H1 (cell line): Measurements from ENCODE around the gene DCAF4. TPM values are rescaled to one million over a fixed set of nuclear protein-coding genes. Genes with fewer than 3 reads are reported as not detected.

Source experiments
- CTCF ChIA-PET: fragments of 300-600 bp; sonication (Branson Sonifier 250); formaldehyde crosslinking; loops from one replicate; lab custom pipeline; 2021; ENCODE audit not compliant: partially characterized antibody; lab: Charles Lee
- POLR2A ChIA-PET: fragments of 300-600 bp; sonication (Branson Sonifier 250); formaldehyde crosslinking; loops from one replicate; lab custom pipeline; 2021; ENCODE audit warnings: inconsistent platforms; ENCODE audit not compliant: partially characterized antibody; lab: Charles Lee
- DNase-seq, 2 experiments: peaks; one replicate each; pipeline versions ENCODE4 v3.0.0 to v3.0.0-alpha.2; 2010 to 2022; ENCODE audit warnings: low spot score in 2 of 2, low read depth in 1 of 2, mixed read lengths in 1 of 2
- FAIRE-seq: peaks from 2 replicates; lab custom pipeline; 2011; peaks lifted over from hg19 to GRCh38; lab: Jason Lieb, UNC
- H2AFZ ChIP-seq: 2 replicates; pipeline ENCODE4 v1.8.1; 2012; ENCODE audit warnings: low read length, inconsistent platforms
- H2AK5ac ChIP-seq: 2 replicates; pipeline ENCODE4 v1.6.1; 2013; ENCODE audit warnings: low read depth, low read length
- H2BK120ac ChIP-seq: replicated peaks from 2 replicates; pipeline ENCODE3; 2013; ENCODE audit warnings: low read depth, low read length, inconsistent platforms
- H2BK12ac ChIP-seq: 2 replicates; pipeline ENCODE4 v1.6.1; 2013; ENCODE audit warnings: low read depth, low read length
- H2BK15ac ChIP-seq: 2 replicates; pipeline ENCODE4 v1.6.1; 2013; ENCODE audit warnings: low read length
- H2BK20ac ChIP-seq: 2 replicates; pipeline ENCODE4 v1.6.1; 2013; ENCODE audit warnings: low read length
- H2BK5ac ChIP-seq: 2 replicates; pipeline ENCODE4 v1.6.1; 2013; ENCODE audit warnings: low read depth, low read length
- H3K14ac ChIP-seq: 2 replicates; pipeline ENCODE4 v1.6.1; 2013; ENCODE audit warnings: inconsistent platforms; ENCODE audit not compliant: insufficient read length
- H3K18ac ChIP-seq: 2 replicates; pipeline ENCODE4 v1.6.1; 2013; ENCODE audit warnings: low read length; ENCODE audit errors: extremely low read depth
- H3K23ac ChIP-seq: 2 replicates; pipeline ENCODE4 v1.6.1; 2013; ENCODE audit warnings: inconsistent platforms; ENCODE audit not compliant: insufficient read length
- H3K23me2 ChIP-seq: 2 replicates; pipeline ENCODE4 v1.6.1; 2013; ENCODE audit warnings: low read depth, low read length
- H3K27ac ChIP-seq: 2 replicates; pipeline ENCODE4 v1.6.1; 2011; ENCODE audit warnings: low read depth, low read length, inconsistent platforms
- H3K27me3 ChIP-seq, 4 experiments: replicated peaks in 1 of 4; 1 replicate in 1 of 4; 2 replicates in 3 of 4; pipeline versions ENCODE4 v1.6.1 to v1.8.1; 2011 to 2013; ENCODE audit warnings: low read length in 3 of 4, mild to moderate bottlenecking in 3 of 4, inconsistent platforms in 2 of 4, mixed read lengths in 2 of 4, moderate library complexity in 1 of 4; ENCODE audit not compliant: control insufficient read depth in 3 of 4, insufficient read depth in 3 of 4; ENCODE audit errors: extremely low read depth in 1 of 4
- H3K36me3 ChIP-seq, 4 experiments: 2 replicates each; pipeline versions ENCODE4 v1.6.1 to v1.8.1; 2011 to 2013; ENCODE audit warnings: mild to moderate bottlenecking in 4 of 4, low read length in 3 of 4, moderate library complexity in 2 of 4, control low read depth in 1 of 4, inconsistent platforms in 1 of 4; ENCODE audit not compliant: insufficient read depth in 4 of 4, control insufficient read depth in 2 of 4
- H3K4ac ChIP-seq: replicated peaks from 2 replicates; pipeline ENCODE3; 2013; ENCODE audit warnings: low read length, low read depth, mixed read lengths, inconsistent platforms; ENCODE audit not compliant: insufficient read length
- H3K4me1 ChIP-seq, 4 experiments: replicated peaks in 1 of 4; 1 replicate in 1 of 4; 2 replicates in 3 of 4; pipeline versions ENCODE4 v1.6.1 to v1.8.1; 2011 to 2013; ENCODE audit warnings: low read length in 3 of 4, inconsistent platforms in 2 of 4, mixed read lengths in 1 of 4; ENCODE audit not compliant: insufficient read depth in 4 of 4, control insufficient read depth in 3 of 4
- H3K4me2 ChIP-seq, 2 experiments: 2 replicates each; pipeline versions ENCODE4 v1.6.1 to v1.8.1; 2011 to 2013; ENCODE audit warnings: low read depth in 2 of 2, low read length in 2 of 2, control low read depth in 1 of 2, inconsistent platforms in 1 of 2, mild to moderate bottlenecking in 1 of 2; ENCODE audit not compliant: insufficient read depth in 1 of 2
- H3K4me3 ChIP-seq, 4 experiments: fragments of 200-600, 300-600 bp in 1 of 4; sonication (generic), shearing (Covaris generic), sonication (Bioruptor Twin) in 1 of 4; 2 replicates each; pipeline versions ENCODE4 v1.5.1 to v1.8.1; 2011 to 2016; ENCODE audit warnings: low read length in 4 of 4, low read depth in 3 of 4, control low read depth in 2 of 4, inconsistent platforms in 2 of 4, mild to moderate bottlenecking in 2 of 4, mixed read lengths in 1 of 4, moderate library complexity in 1 of 4; ENCODE audit not compliant: insufficient read depth in 2 of 4; ENCODE audit errors: extremely low read depth in 1 of 4
- H3K56ac ChIP-seq: replicated peaks from 2 replicates; pipeline ENCODE3; 2013; ENCODE audit warnings: low read depth, mild to moderate bottlenecking, mixed read lengths, low read length, inconsistent platforms; ENCODE audit not compliant: insufficient read length
- H3K79me1 ChIP-seq: 2 replicates; pipeline ENCODE4 v1.6.1; 2013; ENCODE audit warnings: low read depth, low read length, control low read depth
- H3K79me2 ChIP-seq, 2 experiments: 2 replicates each; pipeline versions ENCODE4 v1.6.1 to v1.8.1; 2012 to 2013; ENCODE audit warnings: low read length in 2 of 2, mild to moderate bottlenecking in 2 of 2, inconsistent platforms in 1 of 2; ENCODE audit not compliant: insufficient read depth in 2 of 2, control insufficient read depth in 1 of 2
- H3K9ac ChIP-seq, 4 experiments: replicated peaks in 1 of 4; 1 replicate in 1 of 4; 2 replicates in 3 of 4; pipeline versions ENCODE4 v1.6.1 to v1.8.1; 2011 to 2013; ENCODE audit warnings: low read depth in 3 of 4, low read length in 3 of 4, control low read depth in 2 of 4, mild to moderate bottlenecking in 2 of 4, moderate library complexity in 2 of 4, inconsistent platforms in 1 of 4; ENCODE audit errors: extremely low read depth in 1 of 4
- H3K9me3 ChIP-seq, 2 experiments: 2 replicates each; pipeline versions ENCODE4 v1.6.1 to v1.8.1; 2012 to 2013; ENCODE audit warnings: mild to moderate bottlenecking in 2 of 2, moderate library complexity in 2 of 2, control low read depth in 1 of 2, inconsistent platforms in 1 of 2, low read depth in 1 of 2, low read length in 1 of 2, mixed read lengths in 1 of 2; ENCODE audit not compliant: insufficient read depth in 2 of 2
- H4K20me1 ChIP-seq, 2 experiments: replicated peaks in 1 of 2; 2 replicates each; pipeline versions ENCODE3 to v1.8.1; 2011 to 2013; ENCODE audit warnings: inconsistent platforms in 2 of 2, low read length in 2 of 2, mild to moderate bottlenecking in 1 of 2; ENCODE audit not compliant: insufficient read depth in 2 of 2, control insufficient read depth in 1 of 2
- H4K5ac ChIP-seq: 2 replicates; pipeline ENCODE4 v1.6.1; 2013; ENCODE audit warnings: low read length, low read depth, mixed read lengths, inconsistent platforms; ENCODE audit not compliant: insufficient read length
- H4K8ac ChIP-seq: 2 replicates; pipeline ENCODE4 v1.8.0; 2013; ENCODE audit warnings: mild to moderate bottlenecking, moderate library complexity, low read length, inconsistent platforms; ENCODE audit not compliant: insufficient read depth; ENCODE audit errors: extremely low read depth
- H4K91ac ChIP-seq: replicated peaks from 2 replicates; pipeline ENCODE3; 2013; ENCODE audit warnings: low read length, mixed read lengths, inconsistent platforms; ENCODE audit not compliant: insufficient read length
- CTBP2 ChIP-seq: IDR thresholded peaks from 2 replicates; pipeline ENCODE4 v1.7.0; 2011; ENCODE audit warnings: borderline replicate concordance, mild to moderate bottlenecking, moderate library complexity, mixed read lengths, low read length; ENCODE audit not compliant: insufficient read depth, insufficient read length
- HDAC6 ChIP-seq: IDR thresholded peaks from one replicate; pipeline ENCODE4 v1.7.1; 2012; ENCODE audit warnings: low read depth, mild to moderate bottlenecking, inconsistent platforms, low read length, moderate library complexity
- KDM4A ChIP-seq: IDR thresholded peaks from one replicate; pipeline ENCODE4 v1.7.1; 2012; ENCODE audit warnings: low read depth, mild to moderate bottlenecking, moderate library complexity, low read length, inconsistent platforms; ENCODE audit not compliant: severe bottlenecking
- NRF1 ChIP-seq: IDR thresholded peaks from 2 replicates; pipeline ENCODE4 v1.6.1; 2011; ENCODE audit warnings: mild to moderate bottlenecking, low read depth, low read length, improper control_type of control experiment
- PHF8 ChIP-seq: fragments of 200-600 bp; sonication (generic); conservative IDR thresholded peaks from 2 replicates; pipeline ENCODE4 v1.7.1; 2012; ENCODE audit warnings: low read depth, mild to moderate bottlenecking, inconsistent platforms, low read length, moderate library complexity
- RFX5 ChIP-seq: IDR thresholded peaks from 2 replicates; pipeline ENCODE4 v1.6.1; 2011; ENCODE audit warnings: low read depth, low read length, improper control_type of control experiment, borderline replicate concordance
- RNF2 ChIP-seq: fragments of 200-900, 300-1000 bp; sonication (generic); IDR thresholded peaks from 2 replicates; pipeline ENCODE4 v1.7.1; 2016; ENCODE audit warnings: borderline replicate concordance, low read depth, mild to moderate bottlenecking, antibody characterized with exemption, low read length; ENCODE audit not compliant: poor library complexity, severe bottlenecking; ENCODE audit errors: missing control alignments
- WGBS, 2 experiments: shearing (Covaris generic) in 1 of 2; methylation state at CpG; one replicate each; pipeline versions ENCODE4 v1.1.6 to v1.1.7; 2013 to 2015; ENCODE audit warnings: low lambda C conversion rate in 2 of 2, mixed read lengths in 2 of 2, inconsistent platforms in 1 of 2, low coverage in 1 of 2, missing lambda C conversion rate in 1 of 2; ENCODE audit not compliant: insufficient replicate concordance in 2 of 2, insufficient coverage in 1 of 2, insufficient read length in 1 of 2; ENCODE audit errors: extremely low coverage in 1 of 2, missing lambda C conversion rate in 1 of 2; 5-methylcytosine and 5-hydroxymethylcytosine counted together
- polyA plus RNA-seq, 7 experiments: library from polyadenylated mRNA; depleted of rRNA in 3 of 7; stranded (reverse) in 5 of 7; unstranded in 2 of 7; fragments of >200 nt in 5 of 7; fragments of 200-250 nt in 2 of 7; gene quantifications; 1 replicate in 5 of 7; 2 replicates in 1 of 7; 4 replicates in 1 of 7; pipeline versions ENCODE4 v1.2.1 to v1.2.3, GENCODE V29; 2011 to 2013; ENCODE audit warnings: missing spikeins in 2 of 7, mixed read lengths in 2 of 7
- total RNA-seq: library from RNA; stranded (reverse); fragmentation: NEBNext Ultra II Directional; extraction: Animal tissue kit (Norgen Biotek cat#: 25700); gene quantifications from 2 replicates; pipeline ENCODE4 v1.2.1, GENCODE V29; 2021
- TF ChIP-seq, protein P1 (sequence below), 3 experiments: IDR thresholded peaks; 1 replicate in 2 of 3; 2 replicates in 1 of 3; pipeline versions ENCODE4 v1.5.1 to v1.6.1; 2011; ENCODE audit warnings: low read length in 3 of 3, mild to moderate bottlenecking in 3 of 3, inconsistent platforms in 2 of 3, low read depth in 1 of 3, moderate library complexity in 1 of 3; ENCODE audit not compliant: insufficient read depth in 1 of 3; ENCODE audit errors: control extremely low read depth in 1 of 3

DCAF4 gene
- total and polyA plus RNA-seq, 2 of the 8 experiments (the other 6 are each of a cell fraction or from before 2014, with no cell fraction given) = 17.0 to 21.1 TPM

DNA sequence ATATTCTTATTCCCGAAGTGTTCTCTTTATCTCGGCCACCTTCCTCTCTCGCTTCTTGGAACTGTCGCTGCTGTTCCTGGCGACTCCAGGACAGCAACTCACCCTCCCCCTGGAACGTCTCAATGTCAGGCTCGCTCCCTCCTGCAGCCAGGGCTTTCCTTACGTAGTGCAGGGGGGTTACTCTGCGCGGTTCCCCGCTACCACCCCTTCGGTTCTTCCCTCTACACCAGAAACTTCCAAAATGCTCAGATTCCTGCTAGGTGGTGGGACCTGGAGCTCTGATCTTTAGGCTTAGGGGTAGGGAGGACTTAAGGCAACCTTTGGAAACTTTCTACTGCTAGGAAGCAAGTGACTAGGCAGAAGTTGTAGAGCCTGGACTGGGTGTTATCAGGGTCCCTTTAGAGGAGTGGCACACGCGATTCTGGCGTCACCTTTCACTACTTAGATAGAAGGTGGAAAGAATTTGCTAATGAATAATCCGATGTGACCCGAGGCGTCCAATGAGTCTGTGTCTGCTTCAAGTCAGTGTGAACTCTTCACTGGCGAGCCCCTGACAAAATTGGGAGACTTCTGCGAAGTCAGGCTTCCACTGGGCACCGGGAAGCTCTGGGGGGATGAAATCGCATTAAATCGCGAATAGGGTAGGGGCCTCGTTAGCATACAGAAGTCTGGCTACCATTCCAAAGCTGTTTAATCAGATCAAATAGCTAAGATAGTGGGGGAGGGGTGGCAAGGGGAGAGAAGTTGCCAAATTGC is 31.5 kb upstream of the DCAF4 start:
- Histone ChIP-seq H3K27me3 (peaks cover 20 to 59% (median 52%) of the 10 kb centered on the region in 4 experiments), H3K4ac (no peak overlapping the region), H2AK5ac (no peak overlapping the region), H3K23me2 (peaks cover 14% of the 10 kb centered on the region), H4K91ac (no peak overlapping the region), H3K14ac (no peak overlapping the region), H3K79me1 (no peaks in the 10 kb centered on the region), H2BK5ac (no peak overlapping the region), H3K23ac (no peak overlapping the region), H4K8ac (no peak overlapping the region), H3K27ac (no peak overlapping the region), H3K4me2 (peak overlapping the region; percentile 93 to 99), H2AFZ (peak overlapping the region; percentile 1; the same call in 1 of the 2 replicates), H3K56ac (no peak overlapping the region), H3K79me2 (no peaks in the 10 kb centered on the region), H3K36me3 (no peaks in the 10 kb centered on the region), H3K4me3 (peak overlapping the region; percentile 58 to 83 (median 68)), H3K18ac (no peak overlapping the region), H3K9ac (no peak overlapping the region; a peak in 1 of 7 replicates), H2BK15ac (no peak overlapping the region), H2BK20ac (no peak overlapping the region), H2BK12ac (no peak overlapping the region), H4K5ac (no peak overlapping the region), H3K4me1 (peaks cover 8 to 20% (median 13%) of the 10 kb centered on the region in 4 experiments), H2BK120ac (no peak overlapping the region), H3K9me3 (no peaks in the 10 kb centered on the region), H4K20me1 (no peaks in the 10 kb centered on the region)
- ChIA-PET CTCF (interaction anchor here (0.6 to 2.0 kb wide), 8 partner anchors 8 to 381 kb away, joined by 3 to 9 read pairs (median 5); no protein-coding TSS in a partner anchor), POLR2A (interaction anchor here (0.7 to 1.5 kb wide), 3 partner anchors 19 to 184 kb away, joined by 3 to 7 read pairs (median 4); no protein-coding TSS in a partner anchor)
- FAIRE-seq (no peak), DNase-seq (peak in 1 of 2 experiments; percentile 68)
- 1% methylated on average over 25 of the region's 25 CpGs; no CpG with 5 or more reads in 1 of the 2 experiments for WGBS, 2 experiments
- TF ChIP-seq HDAC6 (no peak), CTBP2 (peak; percentile 57), NRF1 (no peak), RFX5 (no peak), PHF8 (no peak), RNF2 (peak; percentile 65), KDM4A (peak; percentile 81)
- TF ChIP-seq, protein P1, sequence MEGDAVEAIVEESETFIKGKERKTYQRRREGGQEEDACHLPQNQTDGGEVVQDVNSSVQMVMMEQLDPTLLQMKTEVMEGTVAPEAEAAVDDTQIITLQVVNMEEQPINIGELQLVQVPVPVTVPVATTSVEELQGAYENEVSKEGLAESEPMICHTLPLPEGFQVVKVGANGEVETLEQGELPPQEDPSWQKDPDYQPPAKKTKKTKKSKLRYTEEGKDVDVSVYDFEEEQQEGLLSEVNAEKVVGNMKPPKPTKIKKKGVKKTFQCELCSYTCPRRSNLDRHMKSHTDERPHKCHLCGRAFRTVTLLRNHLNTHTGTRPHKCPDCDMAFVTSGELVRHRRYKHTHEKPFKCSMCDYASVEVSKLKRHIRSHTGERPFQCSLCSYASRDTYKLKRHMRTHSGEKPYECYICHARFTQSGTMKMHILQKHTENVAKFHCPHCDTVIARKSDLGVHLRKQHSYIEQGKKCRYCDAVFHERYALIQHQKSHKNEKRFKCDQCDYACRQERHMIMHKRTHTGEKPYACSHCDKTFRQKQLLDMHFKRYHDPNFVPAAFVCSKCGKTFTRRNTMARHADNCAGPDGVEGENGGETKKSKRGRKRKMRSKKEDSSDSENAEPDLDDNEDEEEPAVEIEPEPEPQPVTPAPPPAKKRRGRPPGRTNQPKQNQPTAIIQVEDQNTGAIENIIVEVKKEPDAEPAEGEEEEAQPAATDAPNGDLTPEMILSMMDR (IDR thresholded peaks at IDR 0.05; ENCODE audit: control extremely low read depth in 1 of 3, insufficient read depth in 1 of 3, low read depth in 1 of 3, low read length in 3 of 3) = no peak
